Sigmoid colon (tissue), 7 donors: ENCODE results near the gene ANKRD6. TPM values are rescaled to one million over a fixed set of nuclear protein-coding genes. Genes with fewer than 3 reads are reported as not detected.

ENCODE experiments used
- DNase-seq: peaks from one replicate; pipeline ENCODE4 v3.0.0-alpha.2; 2019
- H3K27ac ChIP-seq, 4 donors: fragments of 200-600 bp; sonication (generic); one replicate each; pipeline ENCODE4 v1.5.1; 2016 to 2019; ENCODE audit warnings: mild to moderate bottlenecking in 1 of 4
- H3K27me3 ChIP-seq, 3 donors: fragments of 200-600 bp; sonication (generic); one replicate each; pipeline ENCODE4 v1.5.1; 2019; ENCODE audit warnings: mild to moderate bottlenecking in 1 of 3
- H3K36me3 ChIP-seq, 4 donors: fragments of 200-600 bp; sonication (generic); one replicate each; pipeline ENCODE4 v1.5.1; 2016 to 2019
- H3K4me1 ChIP-seq, 4 donors: fragments of 200-600 bp; sonication (generic); one replicate each; pipeline ENCODE4 v1.5.1; 2017 to 2019
- H3K4me3 ChIP-seq, 4 donors: fragments of 200-600 bp; sonication (generic); one replicate each; pipeline ENCODE4 v1.5.1; 2017 to 2019; ENCODE audit warnings: mild to moderate bottlenecking in 2 of 4, moderate library complexity in 1 of 4
- H3K9me3 ChIP-seq, 4 donors: fragments of 200-600 bp in 3 of 4; sonication (generic) in 3 of 4; one replicate each; pipeline versions ENCODE4 v1.5.1 to v1.6.1; 2013 to 2019
- EP300 ChIP-seq, 4 donors: sonication (generic); formaldehyde crosslinking; IDR thresholded peaks; one replicate each; pipeline ENCODE4 v1.6.1; 2017; ENCODE audit warnings: antibody characterized with exemption in 4 of 4
- POLR2A ChIP-seq, 2 donors: fragments of 450-650 bp; IDR thresholded peaks; one replicate each; pipeline ENCODE4 v1.6.1; 2016; ENCODE audit warnings: antibody characterized with exemption in 2 of 2, mild to moderate bottlenecking in 2 of 2, moderate library complexity in 2 of 2
- POLR2AphosphoS5 ChIP-seq, 4 donors: sonication (generic); formaldehyde crosslinking; IDR thresholded peaks; one replicate each; pipeline ENCODE4 v1.6.1; 2017; ENCODE audit warnings: antibody characterized with exemption in 4 of 4
- WGBS, 2 donors: extraction: QIAGEN DNeasy Blood & Tissue Kit; methylation state at CpG; one replicate each; pipeline ENCODE4 v1.1.7; 2013; 5-methylcytosine and 5-hydroxymethylcytosine counted together
- intact Hi-C: fragments of 100-400 bp; cut with DNase I; formaldehyde crosslinking; loops from one replicate; pipeline ENCODE4 v1.15.1; 2023
- polyA plus RNA-seq, 3 donors: library from polyadenylated mRNA; stranded (reverse); fragments of 200-250 nt; gene quantifications; one replicate each; pipeline ENCODE4 v1.2.3, GENCODE V29; 2013
- total RNA-seq, 4 donors: library from RNA; depleted of rRNA; stranded (reverse); fragments of >200 nt; gene quantifications; one replicate each; pipeline ENCODE4 v1.1.0, GENCODE V29; 2016
- TF ChIP-seq, protein P1 (sequence below), 4 experiments: fragments of 450-650 bp in 3 of 4; fragments of 200-600 bp in 1 of 4; IDR thresholded peaks; one replicate each; pipeline ENCODE4 v1.5.1; 2016 to 2019; ENCODE audit warnings: antibody characterized with exemption in 4 of 4, mild to moderate bottlenecking in 3 of 4, moderate library complexity in 2 of 4
- donor health status: healthy with polysubstance abuse.
- donor health status: Bipolar disorder and iron deficiency.
- donor health status: healthy.

Gene ANKRD6
- total and polyA plus RNA-seq, 7 donors, result 1.7 to 21.6 (median 8.0) TPM

DNA sequence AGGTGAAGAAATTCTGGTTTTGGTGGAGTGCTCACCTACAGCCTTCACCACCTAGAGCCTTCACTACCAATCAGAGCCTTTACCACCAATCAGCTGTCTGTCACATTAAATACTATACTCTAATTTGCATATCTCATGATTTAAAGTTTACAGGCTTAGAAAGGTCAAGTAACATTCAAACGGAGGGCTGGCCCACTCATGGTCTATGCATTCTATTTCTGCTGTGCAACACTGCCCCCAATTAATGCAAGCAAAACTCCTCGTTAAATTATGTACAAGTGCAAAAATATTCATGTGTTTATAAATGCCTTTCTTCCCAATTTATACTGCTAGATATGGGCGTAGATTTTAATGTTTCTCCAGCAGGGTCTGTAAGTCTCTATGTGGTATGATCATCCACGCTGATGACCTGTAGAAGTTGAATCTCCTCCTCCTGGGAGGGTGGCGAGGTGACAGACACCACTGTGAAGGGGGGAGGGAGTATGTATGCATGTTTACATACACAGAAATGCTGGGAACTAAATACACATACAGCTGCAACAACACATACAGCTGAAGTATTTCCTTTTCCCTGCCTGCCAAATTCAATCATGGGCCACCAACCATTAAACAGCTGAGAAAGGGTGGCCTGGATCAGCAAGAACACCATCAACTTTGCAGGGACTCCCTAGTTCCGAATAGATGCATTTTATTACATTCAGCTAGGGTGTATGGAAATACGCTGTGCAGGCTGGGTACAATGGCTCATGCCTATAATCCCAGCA is 34.0 kb upstream of the ANKRD6 start:
- Histone ChIP-seq H3K4me1 (peaks cover 0 to 3% (median 0%) of the 10 kb centered on the region in 4 donors), H3K9me3 (no peaks in the 10 kb centered on the region), H3K36me3 (no peaks in the 10 kb centered on the region), H3K27ac (no peak overlapping the region), H3K4me3 (no peak overlapping the region), H3K27me3 (no peaks in the 10 kb centered on the region)
- WGBS, 2 donors, result 76 to 83% methylated on average over 7 of the region's 7 CpGs
- intact Hi-C loops, result no loop called here
- no peak for TF ChIP-seq POLR2AphosphoS5 (IDR thresholded peaks at IDR 0.05)
- no peak for TF ChIP-seq POLR2A (IDR thresholded peaks at IDR 0.05)
- TF ChIP-seq EP300 (IDR thresholded peaks at IDR 0.05), result no peak
- TF ChIP-seq, protein P1, sequence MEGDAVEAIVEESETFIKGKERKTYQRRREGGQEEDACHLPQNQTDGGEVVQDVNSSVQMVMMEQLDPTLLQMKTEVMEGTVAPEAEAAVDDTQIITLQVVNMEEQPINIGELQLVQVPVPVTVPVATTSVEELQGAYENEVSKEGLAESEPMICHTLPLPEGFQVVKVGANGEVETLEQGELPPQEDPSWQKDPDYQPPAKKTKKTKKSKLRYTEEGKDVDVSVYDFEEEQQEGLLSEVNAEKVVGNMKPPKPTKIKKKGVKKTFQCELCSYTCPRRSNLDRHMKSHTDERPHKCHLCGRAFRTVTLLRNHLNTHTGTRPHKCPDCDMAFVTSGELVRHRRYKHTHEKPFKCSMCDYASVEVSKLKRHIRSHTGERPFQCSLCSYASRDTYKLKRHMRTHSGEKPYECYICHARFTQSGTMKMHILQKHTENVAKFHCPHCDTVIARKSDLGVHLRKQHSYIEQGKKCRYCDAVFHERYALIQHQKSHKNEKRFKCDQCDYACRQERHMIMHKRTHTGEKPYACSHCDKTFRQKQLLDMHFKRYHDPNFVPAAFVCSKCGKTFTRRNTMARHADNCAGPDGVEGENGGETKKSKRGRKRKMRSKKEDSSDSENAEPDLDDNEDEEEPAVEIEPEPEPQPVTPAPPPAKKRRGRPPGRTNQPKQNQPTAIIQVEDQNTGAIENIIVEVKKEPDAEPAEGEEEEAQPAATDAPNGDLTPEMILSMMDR (IDR thresholded peaks at IDR 0.05), result no peak
- no peak for DNase-seq

DNA sequence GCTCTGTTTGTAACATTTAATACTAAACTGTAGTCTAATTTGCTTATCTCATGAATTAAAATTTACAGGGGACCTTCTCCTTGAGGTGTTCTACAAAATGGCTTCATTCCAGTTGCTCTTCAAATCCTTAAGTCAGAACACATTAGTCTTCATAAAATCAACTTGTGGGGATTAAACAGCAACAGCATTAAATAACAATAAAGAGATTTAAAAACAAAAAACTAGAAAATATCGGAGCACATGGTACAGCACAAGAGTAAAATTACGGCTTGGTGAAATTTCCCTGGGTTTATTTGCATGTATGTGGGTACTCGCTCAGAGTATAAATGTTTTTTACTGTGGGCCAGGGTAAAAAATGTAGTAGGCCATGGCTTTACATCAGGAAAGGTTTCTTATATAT is 32.9 kb upstream of the ANKRD6 start:
- TF ChIP-seq POLR2AphosphoS5 (IDR thresholded peaks at IDR 0.05) (no peak), POLR2A (IDR thresholded peaks at IDR 0.05) (no peak), EP300 (IDR thresholded peaks at IDR 0.05) (no peak)
- TF ChIP-seq, protein P1 (IDR thresholded peaks at IDR 0.05), result no peak
- intact Hi-C loops, result no loop called here
- no peak for DNase-seq
- H3K36me3 ChIP-seq, result no peaks in the 10 kb centered on the region
- no peaks in the 10 kb centered on the region for H3K9me3 ChIP-seq
- no peaks in the 10 kb centered on the region for H3K27me3 ChIP-seq
- H3K4me3 ChIP-seq, result no peak overlapping the region
- H3K27ac ChIP-seq, result no peak overlapping the region
- peaks cover 0 to 3% (median 0%) of the 10 kb centered on the region in 4 donors for H3K4me1 ChIP-seq
- WGBS, 2 donors, result 97 to 98% methylated on average over 3 of the region's 3 CpGs

DNA sequence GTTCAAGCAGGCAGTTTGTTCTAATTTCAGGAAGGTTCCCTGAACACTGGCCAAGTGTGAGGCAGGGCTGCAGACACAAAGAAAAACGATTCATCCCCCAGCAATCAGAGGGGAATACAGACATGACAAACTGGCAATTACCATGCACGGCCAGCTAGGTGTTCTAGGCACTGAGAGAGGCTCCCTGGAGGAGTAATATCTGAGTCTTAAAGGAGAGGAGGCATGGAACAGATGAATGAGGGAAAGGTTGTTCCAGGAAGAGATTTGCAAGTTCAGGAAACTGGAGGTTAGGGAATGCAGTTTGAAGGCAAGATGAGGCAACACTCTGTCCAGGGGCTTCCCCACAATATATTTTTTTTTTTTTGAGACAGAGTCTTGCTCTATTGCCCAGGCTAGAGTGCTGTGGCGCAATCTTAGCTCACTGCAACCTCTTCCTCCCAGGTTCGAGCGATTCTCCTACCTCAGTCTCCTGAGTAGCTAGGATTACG is 32.0 kb upstream of the ANKRD6 start:
- WGBS, 2 donors, result 71 to 75% methylated on average over 6 of the region's 6 CpGs
- Histone ChIP-seq H3K27me3 (no peaks in the 10 kb centered on the region), H3K9me3 (no peaks in the 10 kb centered on the region), H3K27ac (no peak overlapping the region), H3K4me1 (peaks cover 0 to 3% (median 0%) of the 10 kb centered on the region in 4 donors), H3K36me3 (no peaks in the 10 kb centered on the region), H3K4me3 (no peak overlapping the region)
- no peak for TF ChIP-seq EP300 (IDR thresholded peaks at IDR 0.05)
- TF ChIP-seq POLR2A (IDR thresholded peaks at IDR 0.05), result no peak
- no peak for TF ChIP-seq POLR2AphosphoS5 (IDR thresholded peaks at IDR 0.05)
- TF ChIP-seq, protein P1 (IDR thresholded peaks at IDR 0.05), result no peak
- DNase-seq, result no peak
- intact Hi-C loops, result no loop called here

DNA sequence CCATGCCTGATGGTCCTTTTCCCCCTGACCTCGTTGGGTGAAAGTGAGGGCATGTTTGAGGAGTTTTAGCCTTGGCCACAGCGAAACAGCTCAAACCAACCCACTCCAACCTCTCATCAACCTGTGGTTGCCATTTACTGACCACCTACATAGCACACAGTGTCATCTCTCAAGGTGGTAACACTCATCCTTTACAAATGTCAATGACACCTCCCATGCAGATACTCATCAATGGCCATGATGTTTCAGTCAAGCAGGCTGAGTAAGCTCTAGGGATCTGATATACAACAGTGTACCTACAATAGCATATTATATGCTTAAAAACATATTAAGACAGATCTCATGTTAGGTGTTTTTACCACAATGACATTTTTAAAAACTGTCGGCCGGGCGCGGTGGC is 30.2 kb upstream of the ANKRD6 start:
- WGBS, 2 donors, result 88 to 93% methylated on average over 6 of the region's 6 CpGs
- no peaks in the 10 kb centered on the region for H3K27me3 ChIP-seq
- no peak overlapping the region for H3K27ac ChIP-seq
- H3K36me3 ChIP-seq, result no peaks in the 10 kb centered on the region
- H3K4me1 ChIP-seq, result peaks cover 0 to 3% (median 0%) of the 10 kb centered on the region in 4 donors
- no peaks in the 10 kb centered on the region for H3K9me3 ChIP-seq
- no peak for DNase-seq
- TF ChIP-seq EP300 (IDR thresholded peaks at IDR 0.05) (no peak), POLR2A (IDR thresholded peaks at IDR 0.05) (no peak), POLR2AphosphoS5 (IDR thresholded peaks at IDR 0.05) (no peak)
- H3K4me3 ChIP-seq, result no peak overlapping the region
- intact Hi-C loops, result no loop called here

DNA sequence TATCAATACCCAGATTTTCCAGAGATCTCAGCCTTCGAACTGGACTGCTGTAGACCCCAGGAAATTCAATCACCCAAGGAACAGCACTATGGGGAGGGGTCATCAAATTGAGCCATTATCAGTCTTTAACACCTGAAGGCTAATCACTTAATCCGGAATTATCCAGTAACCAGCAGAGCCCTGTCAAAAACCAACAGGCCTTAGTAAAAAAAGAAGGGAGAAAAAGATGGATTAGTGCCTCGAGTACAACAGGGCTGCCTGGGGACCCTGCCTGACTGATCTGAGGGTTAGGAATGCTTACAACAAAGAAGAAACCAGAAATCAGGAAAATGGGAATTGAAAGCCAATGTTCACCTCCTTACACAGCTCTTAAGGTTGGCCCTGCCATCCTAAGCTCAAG is 28.4 kb upstream of the ANKRD6 start:
- TF ChIP-seq, protein P1 (IDR thresholded peaks at IDR 0.05), result no peak
- TF ChIP-seq EP300 (IDR thresholded peaks at IDR 0.05) (no peak), POLR2A (IDR thresholded peaks at IDR 0.05) (no peak), POLR2AphosphoS5 (IDR thresholded peaks at IDR 0.05) (no peak)

More for the DNA sequence above, 28.4 kb upstream of the ANKRD6 start:
- Histone ChIP-seq H3K4me3 (no peak overlapping the region), H3K36me3 (no peaks in the 10 kb centered on the region), H3K27ac (no peak overlapping the region), H3K4me1 (peaks cover 0 to 3% (median 0%) of the 10 kb centered on the region in 4 donors), H3K9me3 (no peaks in the 10 kb centered on the region), H3K27me3 (no peaks in the 10 kb centered on the region)
- WGBS, 2 donors, result 81 to 86% methylated on average over 3 of the region's 3 CpGs
- intact Hi-C loops, result no loop called here
- DNase-seq, result no peak
